Prostate gland (tissue), 2 donors: ENCODE measurements around the gene LYPD6B.

Experiments used
- CTCF ChIP-seq, 4 experiments: fragments of 200-600 bp in 2 of 4; fragments of 450-650 bp in 2 of 4; sonication (generic) in 2 of 4; IDR thresholded peaks; 1 replicate in 3 of 4; 2 replicates in 1 of 4; pipeline ENCODE4 v1.5.1; 2016 to 2019; ENCODE audit warnings: antibody characterized with exemption in 4 of 4, mild to moderate bottlenecking in 2 of 4, moderate library complexity in 2 of 4
- POLR2A ChIP-seq: fragments of 450-650 bp; IDR thresholded peaks from one replicate; pipeline ENCODE4 v1.6.1; 2016; ENCODE audit warnings: antibody characterized with exemption, mild to moderate bottlenecking

GRCh38 chr2:149170156-149170555 lies 131.7 kb downstream of the LYPD6B start:
- TF ChIP-seq POLR2A (no peak), CTCF (IDR thresholded peaks at IDR 0.05) (no peak)
